HG03135 (cell line): ENCODE measurements around the gene PHAX.
A peak's percentile ranks its signal among the peaks of the same experiment; 100 is the strongest.
"Not testable (repeated sequence)": the region's sequence is repeated elsewhere in the genome, so short reads cannot be mapped to it uniquely, and the experiment has no call there.

Experiments used
- ATAC-seq: cut with Tn5 transposase; IDR thresholded peaks from one replicate; pipeline ENCODE4 v1.9.1; 2021; ENCODE audit warnings: mild to moderate bottlenecking, moderate library complexity; ENCODE audit not compliant: unreplicated experiment

Gene PHAX

GRCh38 chr5:126603402-126603991, 2.8 kb downstream of the PHAX start:
- no peak for ATAC-seq

DNA sequence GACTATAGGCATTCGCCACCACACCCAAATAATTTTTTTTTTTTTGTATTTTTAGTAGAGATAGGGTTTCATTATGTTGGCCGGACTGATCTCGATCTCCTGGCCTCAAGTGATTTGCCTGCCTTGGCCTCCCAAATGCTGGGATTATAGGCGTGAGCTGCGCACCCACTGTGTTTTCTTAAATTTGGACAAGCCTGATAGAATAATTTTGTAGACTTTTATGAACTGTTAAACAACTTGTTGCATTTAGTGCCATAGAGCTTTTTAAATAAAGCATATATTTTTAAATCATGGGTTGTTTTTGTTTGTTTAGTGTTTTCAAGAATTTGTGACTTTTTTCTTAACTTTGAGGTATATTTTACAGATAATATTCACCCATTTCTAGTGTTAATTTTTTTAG, 4.8 kb downstream of the PHAX start:
- ATAC-seq = no peak

GRCh38 chr5:126610160-126610559, 9.4 kb downstream of the PHAX start:
- no peak for ATAC-seq

- ATAC-seq = no peak
Measured at GRCh38 chr5:126610616-126611015, 9.9 kb downstream of the PHAX start.

DNA sequence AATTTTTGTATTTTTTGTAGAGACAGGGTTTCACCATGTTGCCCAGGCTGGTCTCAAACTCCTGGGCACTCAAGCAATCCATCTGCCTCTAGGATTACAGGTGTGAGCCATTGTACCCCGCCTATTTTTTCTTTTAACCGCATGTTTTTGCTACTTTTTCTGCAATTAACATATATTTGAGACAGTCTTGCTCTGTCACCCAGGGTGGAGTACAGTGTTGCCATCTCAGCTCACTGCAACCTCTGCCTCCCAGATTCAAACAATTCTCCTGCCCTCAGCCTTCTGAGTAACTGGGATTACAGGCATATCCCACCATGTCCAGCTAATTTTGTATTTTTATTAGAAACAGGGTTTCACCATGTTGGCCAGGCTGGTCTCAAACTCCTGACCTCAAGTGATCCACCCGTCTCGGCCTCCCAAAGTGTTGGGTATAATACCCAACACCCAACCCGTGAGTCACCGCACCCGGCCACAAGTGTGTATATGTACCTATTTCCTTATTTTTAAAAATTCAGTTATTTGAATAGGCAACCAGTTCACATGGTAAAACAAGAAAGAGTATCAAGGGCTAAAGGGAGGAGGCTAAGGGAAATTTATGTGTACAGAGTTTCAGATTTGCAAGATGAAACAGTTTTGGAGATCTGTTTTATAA, 13.3 kb downstream of the PHAX start:
- no peak for ATAC-seq

DNA sequence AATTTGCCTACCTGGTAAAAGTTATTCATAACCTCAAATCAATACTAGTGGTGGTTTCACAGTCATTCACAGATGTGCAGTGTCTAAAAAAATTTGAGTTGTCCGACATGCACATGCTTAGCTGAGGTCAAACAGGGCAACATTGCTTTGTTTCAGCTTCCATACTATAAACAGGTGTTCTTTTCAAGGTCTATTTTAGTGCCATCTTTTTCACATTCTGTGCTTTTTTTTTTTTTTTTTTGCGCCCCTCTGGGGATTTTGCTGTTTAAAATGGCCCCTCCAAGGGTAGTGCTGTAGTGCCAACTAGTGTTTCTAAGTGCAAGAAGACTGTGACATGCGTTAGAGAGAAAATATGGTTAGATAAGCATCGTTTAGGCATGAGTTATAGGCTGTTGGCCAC, 14.5 kb downstream of the PHAX start:
- peak; percentile 91 for ATAC-seq

- ATAC-seq = not testable (repeated sequence)
Measured at GRCh38 chr5:126617603-126618002, 16.9 kb downstream of the PHAX start.

DNA sequence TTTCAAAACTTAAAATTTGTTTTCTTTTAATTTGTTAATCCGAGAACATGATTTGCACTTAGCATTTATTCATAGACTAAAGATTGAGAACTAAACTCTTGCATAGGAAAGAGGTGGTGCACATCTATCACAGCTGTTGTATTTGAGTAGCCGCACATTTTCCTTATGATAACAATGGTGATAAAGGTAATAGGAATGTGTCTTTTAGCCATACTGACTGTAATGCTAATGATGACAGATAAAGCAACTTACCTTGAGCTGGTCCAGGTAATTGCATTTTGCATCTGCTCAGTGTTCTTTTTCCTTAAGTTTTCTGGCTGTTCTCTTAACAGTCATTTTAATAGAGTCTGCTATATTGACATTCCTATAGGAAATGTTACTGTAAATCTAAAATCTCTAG, 19.0 kb downstream of the PHAX start:
- ATAC-seq = no peak

- no peak for ATAC-seq
Measured at GRCh38 chr5:126624534-126624933, 23.8 kb downstream of the PHAX start.

DNA sequence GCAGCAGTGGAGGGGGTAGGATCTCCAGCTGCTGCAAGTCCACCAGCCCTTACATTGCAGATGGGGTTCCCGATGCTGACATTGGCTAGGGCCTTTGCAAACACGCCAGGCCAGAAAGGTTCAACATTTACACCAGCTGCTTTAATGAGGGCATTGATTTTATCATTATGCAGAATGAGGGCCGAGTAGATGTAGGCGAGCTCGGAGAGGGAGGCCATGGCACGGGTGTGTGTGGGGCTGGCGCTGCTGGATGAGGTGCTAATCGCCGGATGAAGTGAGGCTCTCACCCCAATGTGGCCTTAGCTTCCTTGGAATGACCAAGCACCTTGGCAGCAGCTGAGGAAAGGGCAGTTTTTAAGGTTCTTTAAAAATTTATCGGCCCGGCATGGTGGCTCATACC, 27.4 kb downstream of the PHAX start:
- ATAC-seq = no peak

- no peak for ATAC-seq
Measured at GRCh38 chr5:126631920-126632319, 31.2 kb downstream of the PHAX start.

GRCh38 chr5:126633552-126633951, 32.8 kb downstream of the PHAX start:
- no peak for ATAC-seq

DNA sequence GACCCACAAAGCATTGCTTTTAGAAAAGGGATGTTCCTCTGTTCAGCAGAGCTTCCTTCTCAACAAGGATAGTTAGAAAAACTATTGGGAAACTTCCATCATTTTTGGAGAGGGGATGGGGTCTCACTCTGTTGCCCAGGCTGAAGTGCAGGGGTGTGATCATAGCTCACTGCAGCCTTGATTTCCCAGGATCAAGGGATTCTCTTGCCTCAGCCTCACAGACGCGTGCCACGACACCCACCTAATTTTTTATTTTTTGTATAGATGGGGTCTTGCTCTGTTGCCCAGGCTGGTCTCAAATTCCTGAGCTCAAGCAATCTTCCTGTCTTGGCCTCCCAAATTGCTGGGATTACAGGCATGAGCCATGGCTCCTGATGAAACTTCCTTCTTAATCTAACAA, 34.8 kb downstream of the PHAX start:
- no peak for ATAC-seq

DNA sequence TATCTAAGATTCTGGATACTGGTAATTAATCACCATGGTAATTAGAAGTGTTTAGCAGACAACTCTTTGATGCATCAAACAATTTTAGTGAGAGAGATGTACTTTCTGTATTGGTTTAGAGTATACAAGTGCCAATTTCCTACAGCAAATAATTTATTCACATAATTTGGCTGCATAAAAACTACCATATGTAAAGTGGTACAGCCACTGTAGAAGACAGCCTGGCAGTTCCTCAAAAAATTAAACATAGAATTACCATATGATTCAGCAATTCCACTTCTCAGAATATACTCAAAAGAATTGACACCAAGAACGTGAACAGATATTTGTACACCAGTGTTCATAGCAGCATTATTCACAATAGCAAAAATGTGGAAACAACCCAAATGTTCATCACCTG, 36.2 kb downstream of the PHAX start:
- no peak for ATAC-seq

DNA sequence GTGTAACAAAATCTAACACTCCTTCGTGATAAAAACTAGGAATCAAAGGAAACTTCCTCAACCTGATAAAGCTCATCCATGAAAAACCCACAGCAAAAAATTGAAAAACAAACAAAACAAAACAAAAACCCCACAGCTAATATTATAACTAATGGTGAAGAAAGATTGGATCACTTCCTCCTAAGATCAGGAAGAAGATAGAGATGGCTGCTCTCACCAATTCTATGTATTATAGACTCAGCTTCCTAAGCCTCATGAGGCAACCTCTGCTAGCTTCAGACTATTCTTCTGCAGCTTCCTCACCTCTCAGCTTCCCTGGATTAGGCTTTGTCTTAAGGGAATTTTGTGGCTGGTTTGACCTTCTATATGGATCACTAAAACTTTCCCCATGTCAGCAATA, 40.1 kb downstream of the PHAX start:
- ATAC-seq = no peak

DNA sequence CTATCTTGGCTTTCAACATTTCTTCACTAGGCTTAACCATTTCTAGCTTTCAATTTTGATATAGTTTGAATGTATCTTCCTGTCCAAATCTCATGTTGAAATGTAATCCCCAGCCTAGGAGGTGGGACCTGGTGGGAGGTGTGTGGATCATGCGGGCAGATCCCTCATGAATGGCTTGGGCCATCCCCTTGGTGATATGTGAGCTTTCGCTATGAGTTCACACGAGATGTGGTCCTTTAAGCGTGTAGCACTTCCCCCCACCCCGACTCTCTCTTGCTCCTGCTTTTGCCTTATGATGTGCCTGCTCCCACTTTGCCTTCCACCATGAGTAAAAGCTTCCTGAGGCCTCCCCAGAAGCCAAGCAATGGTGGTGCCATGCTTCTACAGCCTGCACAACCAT, 40.6 kb downstream of the PHAX start:
- ATAC-seq = no peak

DNA sequence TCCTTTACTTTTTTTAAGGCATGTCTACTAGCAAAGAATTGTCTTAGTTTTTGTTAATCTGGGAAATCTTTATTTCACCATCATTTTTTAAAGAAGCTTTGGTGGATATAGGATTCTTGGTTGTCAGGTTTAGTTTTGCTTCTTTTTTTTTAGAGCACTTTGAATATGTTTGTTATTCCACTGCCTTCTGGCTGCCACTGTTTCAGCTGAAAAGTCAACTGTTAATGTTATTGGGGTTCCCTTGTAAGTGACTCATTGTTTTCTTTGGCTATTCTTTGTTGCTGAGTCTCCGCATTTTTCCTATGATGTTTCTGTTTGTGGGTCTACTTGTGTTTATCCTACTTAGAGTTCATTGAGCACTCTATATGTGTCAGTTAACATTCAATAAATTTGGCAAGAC, 44.4 kb downstream of the PHAX start:
- ATAC-seq = no peak

DNA sequence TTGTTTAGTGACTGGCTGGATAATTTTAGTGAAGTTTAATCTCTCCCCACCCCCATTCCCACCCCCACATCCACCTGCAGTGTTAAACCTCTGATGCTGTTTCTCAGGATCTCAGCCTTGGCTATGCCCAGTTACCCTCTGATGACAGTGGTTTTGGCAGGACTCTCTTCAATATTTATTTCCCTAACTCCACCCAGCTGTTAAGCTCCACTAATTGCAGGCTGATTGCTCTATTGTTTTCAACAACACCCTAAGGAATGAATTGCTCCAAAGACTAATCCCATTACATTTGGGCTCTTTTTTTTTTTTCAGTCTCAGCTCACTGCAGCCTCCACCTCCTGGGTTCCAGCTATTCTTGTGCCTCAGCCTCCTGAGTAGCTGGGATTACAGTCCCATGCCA, 46.3 kb downstream of the PHAX start:
- no peak for ATAC-seq

DNA sequence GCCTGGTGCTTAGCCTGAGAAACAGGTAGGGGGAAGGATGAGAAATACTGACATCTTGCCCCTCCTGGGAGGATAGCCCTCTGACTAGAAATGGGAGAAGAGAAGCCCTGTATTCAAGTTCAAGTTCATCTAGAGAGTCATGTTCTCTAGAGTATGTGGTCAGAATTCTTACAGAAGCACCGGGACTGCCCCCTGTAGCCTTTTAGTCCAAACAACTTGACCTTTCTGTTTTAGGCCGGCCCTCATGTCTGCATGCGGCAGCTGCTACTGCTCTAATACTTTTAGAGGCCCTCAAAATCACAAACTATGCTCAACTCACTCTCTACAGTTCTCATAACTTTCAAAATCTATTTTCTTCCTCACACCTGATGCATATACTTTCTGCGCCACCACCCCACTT, 47.7 kb downstream of the PHAX start:
- no peak for ATAC-seq

GRCh38 chr5:126649057-126649456, 48.3 kb downstream of the PHAX start:
- ATAC-seq = not testable (repeated sequence)

DNA sequence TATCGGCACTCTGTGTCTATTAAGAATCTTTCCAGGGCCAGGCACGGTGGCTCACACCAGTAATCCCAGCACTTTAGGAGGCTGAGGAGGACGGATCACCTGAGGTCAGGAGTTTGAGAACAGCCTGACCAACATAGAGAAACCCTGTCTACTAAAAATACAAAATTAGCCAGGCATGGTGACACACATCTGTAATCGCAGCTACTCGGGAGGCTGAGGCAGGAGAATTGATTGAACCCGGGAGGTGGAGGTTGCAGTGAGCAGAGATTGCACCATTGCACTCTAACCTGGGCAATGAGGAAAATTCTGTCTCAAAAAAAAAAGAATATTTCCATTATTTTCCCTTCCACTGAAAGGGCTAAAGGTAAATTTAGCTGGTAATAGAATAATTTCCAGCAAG, 49.0 kb downstream of the PHAX start:
- not testable (repeated sequence) for ATAC-seq

- ATAC-seq = no peak
Measured at GRCh38 chr5:126650463-126650862, 49.7 kb downstream of the PHAX start.

DNA sequence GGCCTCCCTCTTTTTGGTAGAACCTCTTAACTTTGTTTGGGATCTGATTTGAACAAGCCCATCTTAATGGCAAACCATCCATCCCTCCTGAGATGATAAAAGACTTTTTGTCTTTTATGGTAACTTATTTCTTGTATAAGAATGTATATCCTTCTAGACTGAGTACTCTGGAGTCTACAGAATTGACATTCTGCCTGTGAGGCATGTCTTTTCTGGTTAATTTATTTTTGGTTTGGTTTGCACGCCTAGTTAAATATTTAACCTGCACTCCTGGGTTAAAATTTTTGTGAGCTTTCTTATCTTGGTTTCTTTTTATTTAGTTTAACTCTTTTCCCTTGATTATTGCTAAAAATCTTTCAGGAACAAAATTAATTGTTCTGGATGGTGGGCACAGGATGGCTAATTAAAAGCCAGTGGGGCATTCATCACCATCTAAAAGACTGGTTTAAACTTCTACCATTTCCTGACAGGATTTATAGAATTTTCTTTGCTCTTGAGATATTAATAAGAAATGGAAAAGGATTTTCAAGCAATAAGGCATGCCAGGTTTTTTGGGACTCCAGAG, 50.3 kb downstream of the PHAX start:
- ATAC-seq = no peak
